Skeletal muscle tissue (tissue), 5 donors: Measurements from ENCODE around the gene TAF11L13. TPM values are rescaled to one million over a fixed set of nuclear protein-coding genes. Genes with fewer than 3 reads are reported as not detected.

Experiments
- H3K27ac ChIP-seq: one replicate; pipeline ENCODE4 v1.7.0; 2013; ENCODE audit warnings: mild to moderate bottlenecking, low read depth, low read length, inconsistent platforms
- H3K27me3 ChIP-seq, 3 donors: one replicate each; pipeline ENCODE4 v1.7.0; 2013; ENCODE audit warnings: low read length in 3 of 3; ENCODE audit not compliant: control insufficient read depth in 3 of 3, insufficient read depth in 3 of 3
- H3K36me3 ChIP-seq, 3 donors: one replicate each; pipeline ENCODE4 v1.7.0; 2013; ENCODE audit warnings: low read length in 3 of 3; ENCODE audit not compliant: control insufficient read depth in 3 of 3, insufficient read depth in 3 of 3
- H3K4me1 ChIP-seq, 3 donors: one replicate each; pipeline ENCODE4 v1.7.0; 2013; ENCODE audit warnings: low read length in 3 of 3, mild to moderate bottlenecking in 3 of 3; ENCODE audit not compliant: control insufficient read depth in 3 of 3, insufficient read depth in 3 of 3
- H3K4me3 ChIP-seq, 3 donors: one replicate each; pipeline ENCODE4 v1.7.0; 2013; ENCODE audit warnings: low read length in 3 of 3
- H3K9ac ChIP-seq, 3 donors: one replicate each; pipeline ENCODE4 v1.7.0; 2013; ENCODE audit warnings: low read length in 3 of 3, mild to moderate bottlenecking in 3 of 3, moderate library complexity in 2 of 3, low read depth in 1 of 3
- H3K9me3 ChIP-seq, 3 donors: one replicate each; pipeline ENCODE4 v1.7.0; 2013; ENCODE audit warnings: low read length in 3 of 3; ENCODE audit not compliant: control insufficient read depth in 3 of 3
- small RNA-seq: library from RNA; depleted of rRNA; stranded (forward); fragments of <200 nt; gene quantifications from one replicate; pipeline ENCODE3, GENCODE V24; 2014
- total RNA-seq: library from RNA; depleted of rRNA; stranded (reverse); fragments of >200 nt; gene quantifications from one replicate; pipeline ENCODE4 v1.2.3, GENCODE V29; 2014
- donor health status: Osteomylitis.

Gene TAF11L13
- total RNA-seq, 1 donor from 2014 or later, result not detected

- Histone ChIP-seq H3K27me3 (no peaks in the 10 kb centered on the region), H3K4me1 (no peaks in the 10 kb centered on the region), H3K9ac (no peak overlapping the region), H3K27ac (no peak overlapping the region), H3K4me3 (no peak overlapping the region), H3K36me3 (no peaks in the 10 kb centered on the region), H3K9me3 (peaks cover 0 to 3% (median 2%) of the 10 kb centered on the region in 3 donors)
Measured at GRCh38 chr5:17670353-17670752, 38.5 kb downstream of the TAF11L13 start.

- Histone ChIP-seq H3K9ac (no peak overlapping the region), H3K27me3 (no peaks in the 10 kb centered on the region), H3K9me3 (no peaks in the 10 kb centered on the region), H3K36me3 (no peaks in the 10 kb centered on the region), H3K4me1 (no peaks in the 10 kb centered on the region), H3K27ac (no peak overlapping the region), H3K4me3 (no peak overlapping the region)
Measured at GRCh38 chr5:17678751-17679324, 47.0 kb downstream of the TAF11L13 start.

DNA sequence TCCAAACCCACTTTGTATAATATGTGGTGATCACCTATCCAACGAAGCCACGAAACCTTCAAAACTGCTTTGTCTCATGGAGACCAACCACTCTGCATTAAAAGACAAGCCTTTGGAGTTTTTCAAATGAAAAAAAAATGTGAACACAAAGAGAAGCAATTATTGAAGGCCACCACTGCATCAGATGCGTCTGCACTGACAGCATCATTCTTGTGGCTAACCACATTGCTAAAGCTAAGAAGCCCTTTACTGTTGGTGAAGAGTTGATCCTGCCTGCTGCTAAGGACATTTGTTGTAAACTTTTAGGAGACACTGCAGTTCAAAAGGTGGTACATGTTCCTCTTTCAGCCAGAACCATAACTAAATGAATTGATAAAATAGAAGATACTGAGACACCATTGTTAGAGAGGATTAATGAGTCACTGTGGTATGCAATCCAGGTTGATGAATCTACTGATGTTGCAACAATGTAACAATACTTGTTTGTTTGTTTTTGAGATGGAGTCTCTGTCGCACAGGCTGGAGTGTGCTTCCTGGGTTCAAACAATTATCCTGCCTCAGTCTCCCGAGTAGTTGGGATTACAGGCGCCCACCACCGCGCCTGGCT is 47.8 kb downstream of the TAF11L13 start:
- Histone ChIP-seq H3K4me1 (no peaks in the 10 kb centered on the region), H3K4me3 (no peak overlapping the region), H3K27me3 (no peaks in the 10 kb centered on the region), H3K27ac (no peak overlapping the region), H3K9me3 (no peaks in the 10 kb centered on the region), H3K36me3 (no peaks in the 10 kb centered on the region), H3K9ac (no peak overlapping the region)

DNA sequence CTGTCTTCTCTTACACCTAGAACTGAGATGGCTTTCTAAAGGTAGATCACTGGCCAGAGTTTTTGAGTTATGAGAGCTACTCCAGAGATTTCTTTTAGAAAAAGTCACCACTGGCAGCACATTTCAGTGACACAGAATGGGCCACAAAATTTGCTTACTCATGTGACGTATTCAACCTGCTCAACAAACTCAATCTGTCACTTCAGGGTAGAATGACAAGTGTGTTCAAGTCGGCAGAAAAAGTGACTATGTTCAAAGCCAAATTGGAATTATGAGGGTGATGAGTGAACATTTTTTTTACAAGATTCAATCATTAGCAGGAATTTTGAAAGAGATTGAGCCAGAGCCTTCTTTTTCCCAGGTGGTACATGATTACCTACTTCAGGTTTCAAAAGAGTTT is 48.8 kb downstream of the TAF11L13 start:
- Histone ChIP-seq H3K9me3 (no peaks in the 10 kb centered on the region), H3K4me3 (no peak overlapping the region), H3K9ac (no peak overlapping the region), H3K4me1 (no peaks in the 10 kb centered on the region), H3K27ac (no peak overlapping the region), H3K27me3 (no peaks in the 10 kb centered on the region), H3K36me3 (no peaks in the 10 kb centered on the region)

Small RNAs within 50 kb of the gene (small RNA-seq; reads per million reads assigned to genes)
- gene AC233724.1 (not detected), gene AC233724.12 (not detected), gene AC233724.2 (not detected), gene AC233724.3 (not detected), gene AC233724.4 (not detected), gene AC233724.6 (not detected), gene AC233724.7 (not detected)

Other genes with a start within 250 kb of the TAF11L13 start
- not detected for gene TAF11L2, start 133.9 kb upstream of the TAF11L13 start, total RNA-seq
- not detected for gene TAF11L3, start 113.7 kb upstream of the TAF11L13 start, total RNA-seq
- gene TAF11L4, start 110.3 kb upstream of the TAF11L13 start, total RNA-seq, result not detected
- gene TAF11L5, start 106.9 kb upstream of the TAF11L13 start, total RNA-seq, result not detected
- not detected for gene TAF11L6, start 103.4 kb upstream of the TAF11L13 start, total RNA-seq
- not detected for gene TAF11L7, start 46.3 kb upstream of the TAF11L13 start, total RNA-seq
- gene TAF11L8, start 41.1 kb upstream of the TAF11L13 start, total RNA-seq, result not detected
- gene TAF11L9, start 37.7 kb upstream of the TAF11L13 start, total RNA-seq, result not detected
- gene TAF11L10, start 34.3 kb upstream of the TAF11L13 start, total RNA-seq, result not detected
- not detected for gene TAF11L11, start 27.9 kb upstream of the TAF11L13 start, total RNA-seq
- gene TAF11L12, start 21.7 kb upstream of the TAF11L13 start, total RNA-seq, result not detected
- not detected for gene TAF11L14, start 2.4 kb downstream of the TAF11L13 start, total RNA-seq